ENCODE data around the gene PATE4. TPM values are rescaled to one million over a fixed set of nuclear protein-coding genes. Genes with fewer than 3 reads are reported as not detected.

The PATE4 gene
- total RNA-seq, 1 donor from 2014 or later = not detected

GRCh38 chr11:125886997-125887372 is 53.9 kb downstream of the PATE4 start:
- intact Hi-C loops (cut with micrococcal nuclease) = loop anchor here (1.0 to 10.0 kb wide), 12 partner anchors 16 to 1215 kb away; partner anchors contain the start of genes CCDC15, CHEK1, EI24 and FAM118B

DNA sequence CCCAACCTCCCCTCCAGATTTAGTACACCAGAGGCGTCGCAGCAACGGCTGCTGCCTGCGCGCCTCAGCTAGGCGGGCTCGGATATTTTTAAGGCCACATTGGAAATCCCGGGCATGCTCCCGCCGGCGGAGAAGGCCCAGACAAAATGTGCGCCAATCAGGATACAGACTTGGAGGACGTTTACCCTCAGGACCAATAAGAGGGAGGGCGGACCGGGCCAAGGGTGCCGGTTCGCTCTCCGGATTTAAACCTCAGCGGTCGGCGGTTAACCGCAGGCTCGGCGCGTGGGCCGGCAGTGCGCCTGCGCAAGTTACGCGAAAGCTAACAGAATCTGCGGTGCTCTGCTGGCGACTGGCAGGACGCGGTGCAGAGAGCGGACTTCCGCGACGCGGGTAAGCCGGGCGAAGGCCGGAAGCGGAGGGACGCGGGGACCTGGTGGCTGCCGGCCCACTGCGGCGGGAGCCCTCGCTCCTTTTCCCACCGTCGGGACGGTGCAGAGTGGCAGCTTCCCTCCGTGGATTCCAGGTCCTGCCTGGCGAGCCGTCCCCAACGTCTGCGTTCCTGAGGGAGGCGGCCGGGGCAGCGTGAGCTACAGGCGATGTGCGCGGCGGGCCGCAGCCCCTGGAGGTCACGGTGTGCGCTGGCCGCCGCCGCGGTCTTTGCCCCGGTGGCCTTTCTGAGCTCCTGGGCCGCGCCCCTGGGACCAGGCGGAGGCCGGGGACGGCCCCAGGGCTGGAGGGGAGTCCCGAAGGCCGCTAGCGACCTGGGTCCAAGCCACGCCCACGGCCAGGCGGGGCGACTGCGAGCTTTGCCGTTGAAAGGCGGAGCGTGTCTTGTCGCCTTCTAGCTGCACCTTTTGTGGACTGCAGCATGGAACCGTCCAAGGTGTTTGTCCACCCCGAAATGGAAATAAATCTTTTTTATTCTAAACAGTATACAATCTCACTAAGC is 54.5 kb downstream of the PATE4 start, which contains the start of gene HYLS1:
TSS of gene HYLS1 (plus strand) at position 296 of the 952 bp plus-strand sequence. CDS start 11,701 bp downstream, outside the sequence.
- intact Hi-C loops (cut with micrococcal nuclease) = loop anchor here (1.0 to 10.0 kb wide), 12 partner anchors 16 to 1215 kb away; partner anchors contain the start of genes CCDC15, CHEK1, EI24 and FAM118B

Other genes starting within 250 kb of the PATE4 start
- 176 and 186 TPM in 2 replicates for gene STT3A, start 240.5 kb upstream of the PATE4 start, total RNA-seq
- gene CHEK1, start 208.2 kb upstream of the PATE4 start, total RNA-seq = 94.4 and 98.8 TPM in 2 replicates
- gene ACRV1, start 152.5 kb upstream of the PATE4 start, total RNA-seq = not detected in 2 replicates
- not detected in 2 replicates for gene PATE1, start 87.0 kb upstream of the PATE4 start, total RNA-seq
- gene PATE2, start 54.5 kb upstream of the PATE4 start, total RNA-seq = not detected in 2 replicates
- not detected in 2 replicates for gene PATE3, start 45.2 kb upstream of the PATE4 start, total RNA-seq
- gene HYLS1, start 54.4 kb downstream of the PATE4 start, total RNA-seq = 15.6 and 16.8 TPM in 2 replicates
- gene PUS3, start 69.9 kb downstream of the PATE4 start, total RNA-seq = 11.5 and 12.1 TPM in 2 replicates
- 0.09 TPM in 1 of 2 replicates, not detected in the other for gene DDX25, start 71.2 kb downstream of the PATE4 start, total RNA-seq
- not detected in 2 replicates for gene VSIG10L2, start 112.7 kb downstream of the PATE4 start, total RNA-seq
- 2.6 and 4.5 TPM in 2 replicates for gene CDON, start 229.6 kb downstream of the PATE4 start, total RNA-seq